ENCODE results near the gene KCNG2.
"Not testable (repeated sequence)": the region's sequence is repeated elsewhere in the genome, so short reads cannot be mapped to it uniquely, and the experiment has no call there.

Gene KCNG2

DNA sequence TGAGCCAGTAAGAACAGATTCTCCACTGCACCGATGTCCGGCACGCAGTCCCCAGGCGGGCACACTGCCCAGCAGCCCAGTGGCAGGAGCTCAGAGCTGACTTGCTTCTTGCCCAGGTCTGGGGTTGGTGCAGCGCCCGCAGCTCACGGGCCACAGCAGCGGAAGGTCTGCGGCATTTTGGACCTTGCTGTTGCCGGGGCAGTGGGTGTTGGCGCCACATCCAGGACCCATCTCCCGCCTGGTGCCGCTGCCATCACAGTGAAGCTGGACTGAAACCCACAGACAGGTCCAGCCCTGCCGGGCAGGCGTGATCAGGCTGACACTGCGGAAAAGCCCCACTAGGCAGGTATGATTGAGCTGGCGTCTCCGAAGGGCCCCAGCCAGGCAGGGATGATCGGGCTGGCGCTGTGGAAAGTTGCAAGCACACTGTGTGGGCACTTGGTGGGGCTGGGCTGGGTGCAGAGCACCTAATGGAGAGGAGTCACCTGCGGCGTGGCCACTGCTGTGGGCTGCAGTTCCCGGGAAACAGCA lies 78.3 kb downstream of the KCNG2 start:
- no peaks in the 10 kb centered on the region for H3K79me2 ChIP-seq (ENCODE audit: insufficient read depth, low read length)

DNA sequence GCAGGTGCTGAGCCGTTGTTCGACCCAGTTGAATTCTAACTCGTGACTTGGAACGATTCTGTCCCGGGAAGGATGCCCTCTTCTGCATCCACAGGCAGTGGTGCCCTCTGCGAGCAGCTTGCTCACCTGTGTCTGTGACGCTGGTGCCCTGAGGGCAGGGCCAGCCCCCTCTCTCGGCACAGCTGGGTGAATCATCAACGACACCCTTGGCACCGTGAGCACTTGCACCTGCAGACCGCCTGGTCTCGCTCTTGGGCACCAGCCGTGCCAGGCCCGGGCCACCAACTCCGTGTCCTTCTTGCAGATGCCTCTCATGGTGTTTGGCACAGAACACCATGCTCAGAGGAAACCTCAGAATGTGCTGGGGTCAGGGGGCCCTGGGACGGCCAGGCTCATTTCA lies 78.8 kb downstream of the KCNG2 start:
- Histone ChIP-seq H3K9me2 (replicated peaks; ENCODE audit: low read depth, low read length) (no peaks in the 10 kb centered on the region), H4K20me1 (ENCODE audit: insufficient read depth, low read length, poor library complexity, severe bottlenecking) (no peaks in the 10 kb centered on the region), H3K9me3 (ENCODE audit: insufficient read depth, low read depth, low read length) (peaks cover 28% of the 10 kb centered on the region; the same call in 1 of the 2 replicates), H3K4me3 (ENCODE audit: low read length, poor library complexity, severe bottlenecking) (no peak overlapping the region), H3K4me1 (ENCODE audit: insufficient read depth, low read length, poor library complexity, severe bottlenecking) (no peaks in the 10 kb centered on the region), H3K4me2 (ENCODE audit: low read depth, low read length, poor library complexity, severe bottlenecking) (no peak overlapping the region), H3K27me3 (ENCODE audit: insufficient read depth, low read length, poor library complexity, severe bottlenecking) (no peaks in the 10 kb centered on the region), H2AFZ (ENCODE audit: low read length) (no peak overlapping the region), H3F3A (ENCODE audit: low read depth) (no peaks in the 10 kb centered on the region), H3K36me3 (ENCODE audit: insufficient read depth, low read length) (no peaks in the 10 kb centered on the region), H3K79me2 (ENCODE audit: insufficient read depth, low read length) (no peaks in the 10 kb centered on the region), H3K9ac (ENCODE audit: low read depth, low read length, poor library complexity, severe bottlenecking) (no peak overlapping the region)
- TF ChIP-seq, protein P1, sequence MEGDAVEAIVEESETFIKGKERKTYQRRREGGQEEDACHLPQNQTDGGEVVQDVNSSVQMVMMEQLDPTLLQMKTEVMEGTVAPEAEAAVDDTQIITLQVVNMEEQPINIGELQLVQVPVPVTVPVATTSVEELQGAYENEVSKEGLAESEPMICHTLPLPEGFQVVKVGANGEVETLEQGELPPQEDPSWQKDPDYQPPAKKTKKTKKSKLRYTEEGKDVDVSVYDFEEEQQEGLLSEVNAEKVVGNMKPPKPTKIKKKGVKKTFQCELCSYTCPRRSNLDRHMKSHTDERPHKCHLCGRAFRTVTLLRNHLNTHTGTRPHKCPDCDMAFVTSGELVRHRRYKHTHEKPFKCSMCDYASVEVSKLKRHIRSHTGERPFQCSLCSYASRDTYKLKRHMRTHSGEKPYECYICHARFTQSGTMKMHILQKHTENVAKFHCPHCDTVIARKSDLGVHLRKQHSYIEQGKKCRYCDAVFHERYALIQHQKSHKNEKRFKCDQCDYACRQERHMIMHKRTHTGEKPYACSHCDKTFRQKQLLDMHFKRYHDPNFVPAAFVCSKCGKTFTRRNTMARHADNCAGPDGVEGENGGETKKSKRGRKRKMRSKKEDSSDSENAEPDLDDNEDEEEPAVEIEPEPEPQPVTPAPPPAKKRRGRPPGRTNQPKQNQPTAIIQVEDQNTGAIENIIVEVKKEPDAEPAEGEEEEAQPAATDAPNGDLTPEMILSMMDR (conservative IDR thresholded peaks at IDR 0.05; ENCODE audit: low read length): no peak
- no peak for TF ChIP-seq EZH2phosphoT487 (IDR thresholded peaks at IDR 0.05; ENCODE audit: borderline replicate concordance)

More for the DNA sequence above, 78.3 kb downstream of the KCNG2 start:
- no peaks in the 10 kb centered on the region for H3K36me3 ChIP-seq (ENCODE audit: insufficient read depth, low read length)
- H2AFZ ChIP-seq (ENCODE audit: low read length): no peak overlapping the region
- H3K9me3 ChIP-seq (ENCODE audit: insufficient read depth, low read depth, low read length): peaks cover 31% of the 10 kb centered on the region; the same call in 1 of the 2 replicates
- H3K9ac ChIP-seq (ENCODE audit: low read depth, low read length, poor library complexity, severe bottlenecking): no peak overlapping the region
- no peaks in the 10 kb centered on the region for H4K20me1 ChIP-seq (ENCODE audit: insufficient read depth, low read length, poor library complexity, severe bottlenecking)
- TF ChIP-seq, protein P1 (conservative IDR thresholded peaks at IDR 0.05; ENCODE audit: low read length): no peak
- no peak for TF ChIP-seq EZH2phosphoT487 (IDR thresholded peaks at IDR 0.05; ENCODE audit: borderline replicate concordance)
- no peak overlapping the region for H3K4me2 ChIP-seq (ENCODE audit: low read depth, low read length, poor library complexity, severe bottlenecking)
- H3K4me3 ChIP-seq (ENCODE audit: low read length, poor library complexity, severe bottlenecking): no peak overlapping the region
- no peaks in the 10 kb centered on the region for H3K4me1 ChIP-seq (ENCODE audit: insufficient read depth, low read length, poor library complexity, severe bottlenecking)
- no peaks in the 10 kb centered on the region for H3K27me3 ChIP-seq (ENCODE audit: insufficient read depth, low read length, poor library complexity, severe bottlenecking)
- H3K9me2 ChIP-seq (replicated peaks; ENCODE audit: low read depth, low read length): no peaks in the 10 kb centered on the region
- H3F3A ChIP-seq (ENCODE audit: low read depth): no peaks in the 10 kb centered on the region

DNA sequence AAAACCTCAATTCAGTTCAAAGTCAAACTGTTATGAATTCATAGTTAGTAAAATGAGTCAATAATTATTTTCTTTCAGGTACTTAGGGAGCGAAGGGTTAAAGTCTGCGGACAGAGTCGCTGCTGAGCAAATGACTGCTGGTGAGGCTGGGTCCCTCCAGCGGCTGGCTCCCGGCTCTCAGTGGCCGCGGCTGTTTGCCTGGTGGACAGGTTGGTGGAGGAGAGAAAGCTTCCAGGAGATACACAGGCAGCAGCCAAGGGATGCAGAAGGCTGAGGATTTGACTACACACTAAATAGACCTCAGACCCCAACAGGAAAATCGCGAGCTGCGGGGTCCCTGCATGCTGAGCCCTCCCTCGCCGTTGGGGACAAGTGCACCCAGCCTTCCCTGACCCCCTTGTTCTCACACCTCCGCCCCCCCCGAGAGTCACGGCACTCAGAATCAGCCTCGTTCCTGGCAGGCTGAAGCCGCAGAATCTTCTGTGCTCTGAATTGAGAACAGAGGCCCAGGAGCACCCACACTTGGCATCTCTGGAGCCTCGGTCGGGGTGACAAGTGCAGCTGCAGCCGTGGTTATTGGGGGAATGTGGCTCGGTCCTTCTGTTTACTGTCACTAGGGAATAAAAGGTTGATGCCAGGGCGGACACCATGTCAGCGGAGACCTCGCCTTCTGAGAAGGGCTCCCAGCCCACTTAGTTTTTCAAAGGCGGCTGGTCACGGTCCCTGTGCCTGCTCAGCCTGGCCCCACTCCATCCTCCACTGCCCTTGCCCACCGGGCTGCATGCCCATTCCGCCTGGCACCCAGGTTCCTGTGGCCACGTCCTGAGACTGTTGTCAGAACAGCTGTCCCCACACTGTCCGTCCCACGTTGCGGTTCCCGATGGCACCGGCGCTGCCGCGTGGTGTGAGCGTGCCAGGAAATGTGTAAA lies 79.7 kb downstream of the KCNG2 start:
- TF ChIP-seq, protein P1 (conservative IDR thresholded peaks at IDR 0.05; ENCODE audit: low read length): no peak
- no peak for TF ChIP-seq EZH2phosphoT487 (IDR thresholded peaks at IDR 0.05; ENCODE audit: borderline replicate concordance)
- Histone ChIP-seq H3K9me2 (replicated peaks; ENCODE audit: low read depth, low read length) (no peaks in the 10 kb centered on the region), H3K79me2 (ENCODE audit: insufficient read depth, low read length) (no peaks in the 10 kb centered on the region), H3K27me3 (ENCODE audit: insufficient read depth, low read length, poor library complexity, severe bottlenecking) (no peaks in the 10 kb centered on the region), H4K20me1 (ENCODE audit: insufficient read depth, low read length, poor library complexity, severe bottlenecking) (no peaks in the 10 kb centered on the region), H3K4me3 (ENCODE audit: low read length, poor library complexity, severe bottlenecking) (no peak overlapping the region), H3K9ac (ENCODE audit: low read depth, low read length, poor library complexity, severe bottlenecking) (no peak overlapping the region), H3K36me3 (ENCODE audit: insufficient read depth, low read length) (no peaks in the 10 kb centered on the region), H3F3A (ENCODE audit: low read depth) (no peaks in the 10 kb centered on the region), H3K4me1 (ENCODE audit: insufficient read depth, low read length, poor library complexity, severe bottlenecking) (no peaks in the 10 kb centered on the region), H3K9me3 (ENCODE audit: insufficient read depth, low read depth, low read length) (peaks cover 28% of the 10 kb centered on the region; the same call in 1 of the 2 replicates), H3K4me2 (ENCODE audit: low read depth, low read length, poor library complexity, severe bottlenecking) (no peak overlapping the region), H2AFZ (ENCODE audit: low read length) (no peak overlapping the region)

DNA sequence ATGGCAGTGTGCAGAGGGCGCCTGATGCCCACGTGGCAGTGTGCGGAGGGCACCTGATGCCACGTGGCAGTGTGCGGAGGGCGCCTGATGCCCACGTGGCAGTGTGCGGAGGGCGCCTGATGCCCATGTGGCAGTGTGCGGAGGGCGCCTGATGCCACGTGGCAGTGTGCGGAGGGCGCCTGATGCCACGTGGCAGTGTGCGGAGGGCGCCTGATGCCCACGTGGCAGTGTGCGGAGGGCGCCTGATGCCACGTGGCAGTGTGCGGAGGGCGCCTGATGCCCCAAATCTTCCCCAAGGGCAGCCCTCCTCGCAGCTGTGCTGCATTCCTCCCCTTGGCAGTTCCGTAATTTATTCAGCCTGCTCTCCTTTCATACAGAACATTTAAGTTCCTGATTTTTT lies 80.5 kb downstream of the KCNG2 start:
- H3K4me1 ChIP-seq (ENCODE audit: insufficient read depth, low read length, poor library complexity, severe bottlenecking); H3K36me3 ChIP-seq (ENCODE audit: insufficient read depth, low read length); H4K20me1 ChIP-seq (ENCODE audit: insufficient read depth, low read length, poor library complexity, severe bottlenecking); H3K9ac ChIP-seq (ENCODE audit: low read depth, low read length, poor library complexity, severe bottlenecking); H3K4me3 ChIP-seq (ENCODE audit: low read length, poor library complexity, severe bottlenecking); H2AFZ ChIP-seq (ENCODE audit: low read length); H3K79me2 ChIP-seq (ENCODE audit: insufficient read depth, low read length); H3K9me2 ChIP-seq (replicated peaks; ENCODE audit: low read depth, low read length); H3K27me3 ChIP-seq (ENCODE audit: insufficient read depth, low read length, poor library complexity, severe bottlenecking); H3K4me2 ChIP-seq (ENCODE audit: low read depth, low read length, poor library complexity, severe bottlenecking); H3F3A ChIP-seq (ENCODE audit: low read depth): not testable (repeated sequence)
- peaks cover 28% of the 10 kb centered on the region; the same call in 1 of the 2 replicates for H3K9me3 ChIP-seq (ENCODE audit: insufficient read depth, low read depth, low read length)

Measured in Loucy (cell line).